Measurements from ENCODE around the gene NELFE.

DNA sequence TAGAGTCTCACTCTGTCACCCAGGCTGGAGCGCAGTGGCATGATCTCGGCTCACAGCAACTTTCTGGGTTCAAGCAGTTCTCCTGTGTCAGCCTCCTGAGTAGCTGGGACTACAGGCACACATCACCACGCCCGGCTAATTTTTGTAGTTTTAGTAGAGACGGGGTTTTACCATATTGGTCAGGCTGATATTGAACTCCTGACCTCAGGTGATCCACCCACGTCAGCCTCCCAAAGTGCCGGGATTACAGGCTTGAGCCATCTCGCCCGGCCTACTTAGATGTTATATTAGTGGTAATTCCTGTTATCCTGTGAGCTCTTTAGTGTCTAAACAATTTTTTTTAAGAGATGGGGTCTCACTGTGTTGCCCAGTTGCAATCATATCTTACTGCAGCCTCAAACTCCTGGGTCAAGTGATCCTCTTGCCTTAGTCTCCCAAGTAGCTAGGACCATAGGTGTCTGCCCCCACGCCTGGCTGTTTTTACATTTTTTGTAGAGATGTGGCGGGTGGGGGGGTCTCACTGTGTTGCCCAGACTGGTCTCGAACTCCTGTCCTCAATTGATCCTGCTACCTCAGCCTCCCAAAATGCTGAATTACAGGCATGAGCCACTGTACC lies 19.2 kb upstream of the NELFE start:
- TF ChIP-seq POLR2AphosphoS5 (IDR thresholded peaks at IDR 0.05) (no peak), POLR2A (IDR thresholded peaks at IDR 0.05) (no peak)
- TF ChIP-seq, protein P1, sequence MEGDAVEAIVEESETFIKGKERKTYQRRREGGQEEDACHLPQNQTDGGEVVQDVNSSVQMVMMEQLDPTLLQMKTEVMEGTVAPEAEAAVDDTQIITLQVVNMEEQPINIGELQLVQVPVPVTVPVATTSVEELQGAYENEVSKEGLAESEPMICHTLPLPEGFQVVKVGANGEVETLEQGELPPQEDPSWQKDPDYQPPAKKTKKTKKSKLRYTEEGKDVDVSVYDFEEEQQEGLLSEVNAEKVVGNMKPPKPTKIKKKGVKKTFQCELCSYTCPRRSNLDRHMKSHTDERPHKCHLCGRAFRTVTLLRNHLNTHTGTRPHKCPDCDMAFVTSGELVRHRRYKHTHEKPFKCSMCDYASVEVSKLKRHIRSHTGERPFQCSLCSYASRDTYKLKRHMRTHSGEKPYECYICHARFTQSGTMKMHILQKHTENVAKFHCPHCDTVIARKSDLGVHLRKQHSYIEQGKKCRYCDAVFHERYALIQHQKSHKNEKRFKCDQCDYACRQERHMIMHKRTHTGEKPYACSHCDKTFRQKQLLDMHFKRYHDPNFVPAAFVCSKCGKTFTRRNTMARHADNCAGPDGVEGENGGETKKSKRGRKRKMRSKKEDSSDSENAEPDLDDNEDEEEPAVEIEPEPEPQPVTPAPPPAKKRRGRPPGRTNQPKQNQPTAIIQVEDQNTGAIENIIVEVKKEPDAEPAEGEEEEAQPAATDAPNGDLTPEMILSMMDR (IDR thresholded peaks at IDR 0.05) = no peak
